Fibroblast of lung (primary cell): ENCODE data around the gene DTX4. TPM values are rescaled to one million over a fixed set of nuclear protein-coding genes. Genes with fewer than 3 reads are reported as not detected.

Source experiments
- DNase-seq, 2 donors: peaks; one replicate each; pipeline versions ENCODE4 v3.0.0 to v3.0.0-alpha.2; 2010; ENCODE audit warnings: low read depth in 2 of 2
- H2AFZ ChIP-seq: 2 replicates; pipeline ENCODE4 v1.5.1; 2012; ENCODE audit warnings: low read length, control low read depth, inconsistent platforms
- H3K27ac ChIP-seq: 2 replicates; pipeline ENCODE4 v1.5.1; 2011; ENCODE audit warnings: low read length, control low read depth; ENCODE audit not compliant: insufficient read depth
- H3K27me3 ChIP-seq: 2 replicates; pipeline ENCODE4 v1.5.1; 2011; ENCODE audit warnings: mild to moderate bottlenecking, low read length; ENCODE audit not compliant: control insufficient read depth, insufficient read depth
- H3K36me3 ChIP-seq: 2 replicates; pipeline ENCODE4 v1.5.1; 2011; ENCODE audit warnings: low read length; ENCODE audit not compliant: control insufficient read depth, insufficient read depth
- H3K4me1 ChIP-seq: 2 replicates; pipeline ENCODE4 v1.5.1; 2011; ENCODE audit warnings: low read length; ENCODE audit not compliant: control insufficient read depth, insufficient read depth; ENCODE audit errors: extremely low read depth
- H3K4me2 ChIP-seq: 2 replicates; pipeline ENCODE4 v1.5.1; 2011; ENCODE audit warnings: low read length, control low read depth; ENCODE audit not compliant: insufficient read depth; ENCODE audit errors: extremely low read depth
- H3K4me3 ChIP-seq, 4 experiments: fragments of 200-600 bp in 1 of 4; sonication (generic) in 1 of 4; replicated peaks in 1 of 4; 2 replicates each; pipeline ENCODE4 v1.5.1; 2011 to 2016; ENCODE audit warnings: low read length in 4 of 4, low read depth in 3 of 4, mild to moderate bottlenecking in 3 of 4, control low read depth in 2 of 4, inconsistent platforms in 1 of 4, mixed read lengths in 1 of 4; ENCODE audit not compliant: insufficient read depth in 1 of 4; ENCODE audit errors: control extremely low read depth in 1 of 4
- H3K79me2 ChIP-seq: 2 replicates; pipeline ENCODE4 v1.5.1; 2012; ENCODE audit warnings: mild to moderate bottlenecking, low read length, inconsistent platforms; ENCODE audit not compliant: control insufficient read depth, insufficient read depth
- H3K9ac ChIP-seq: 2 replicates; pipeline ENCODE4 v1.5.1; 2011; ENCODE audit warnings: mild to moderate bottlenecking, low read length, control low read depth; ENCODE audit not compliant: insufficient read depth
- H3K9me3 ChIP-seq: 2 replicates; pipeline ENCODE4 v1.5.1; 2012; ENCODE audit warnings: low read depth, low read length; ENCODE audit not compliant: control insufficient read depth, insufficient read depth
- H4K20me1 ChIP-seq: 2 replicates; pipeline ENCODE4 v1.5.1; 2011; ENCODE audit warnings: low read length; ENCODE audit not compliant: control insufficient read depth, insufficient read depth; ENCODE audit errors: extremely low read depth
- EZH2 ChIP-seq: IDR thresholded peaks from 2 replicates; pipeline ENCODE4 v1.5.1; 2012; ENCODE audit warnings: low read length, control low read depth, mild to moderate bottlenecking; ENCODE audit errors: missing control alignments
- polyA plus RNA-seq, 2 donors: library from polyadenylated mRNA; depleted of rRNA in 1 of 2; stranded (reverse) in 1 of 2; unstranded in 1 of 2; fragments of >200 nt; gene quantifications; 2 replicates each; pipeline ENCODE4 v1.2.1, GENCODE V29; 2011 to 2012; ENCODE audit warnings: missing spikeins in 1 of 2
- total RNA-seq: library from RNA; depleted of rRNA; stranded (reverse); fragments of >200 nt; gene quantifications from 2 replicates; pipeline ENCODE4 v1.2.1, GENCODE V29; 2014
- TF ChIP-seq, protein P1 (sequence below), 2 donors: IDR thresholded peaks in 1 of 2; conservative IDR thresholded peaks in 1 of 2; 1 replicate in 1 of 2; 2 replicates in 1 of 2; pipeline ENCODE4 v1.5.1; 2011 to 2012; ENCODE audit warnings: low read length in 2 of 2, control low read depth in 1 of 2, inconsistent platforms in 1 of 2, low read depth in 1 of 2, mild to moderate bottlenecking in 1 of 2

DTX4 gene
- total and polyA plus RNA-seq, 2 donors (not counting 1 experiment from before 2014, with no cell fraction given): 1.2 to 4.8 TPM

DNA sequence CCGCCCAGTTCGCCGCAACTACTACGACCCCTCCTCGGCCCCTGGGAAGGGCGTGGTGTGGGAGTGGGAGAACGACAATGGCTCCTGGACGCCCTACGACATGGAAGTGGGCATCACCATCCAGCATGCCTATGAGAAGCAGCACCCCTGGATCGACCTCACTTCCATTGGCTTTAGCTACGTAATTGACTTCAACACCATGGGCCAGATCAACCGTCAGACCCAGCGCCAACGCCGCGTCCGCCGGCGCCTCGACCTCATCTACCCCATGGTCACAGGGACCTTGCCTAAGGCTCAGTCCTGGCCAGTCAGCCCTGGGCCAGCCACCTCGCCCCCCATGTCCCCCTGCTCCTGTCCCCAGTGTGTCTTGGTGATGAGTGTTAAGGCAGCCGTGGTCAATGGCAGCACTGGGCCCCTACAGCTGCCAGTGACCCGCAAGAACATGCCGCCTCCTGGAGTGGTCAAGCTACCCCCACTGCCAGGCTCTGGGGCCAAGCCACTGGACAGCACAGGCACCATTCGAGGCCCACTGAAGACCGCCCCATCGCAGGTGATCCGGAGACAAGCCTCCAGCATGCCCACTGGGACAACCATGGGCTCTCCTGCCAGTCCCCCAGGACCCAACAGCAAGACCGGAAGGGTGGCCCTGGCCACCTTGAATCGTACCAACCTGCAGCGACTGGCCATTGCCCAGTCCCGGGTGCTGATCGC is 10.0 kb downstream of the DTX4 start:
- H3K4me3 ChIP-seq: no peak overlapping the region
- H3K27me3 ChIP-seq: no peaks in the 10 kb centered on the region
- H3K79me2 ChIP-seq: no peaks in the 10 kb centered on the region
- H4K20me1 ChIP-seq: no peaks in the 10 kb centered on the region
- peaks cover 5% of the 10 kb centered on the region for H3K4me1 ChIP-seq
- TF ChIP-seq, protein P1, sequence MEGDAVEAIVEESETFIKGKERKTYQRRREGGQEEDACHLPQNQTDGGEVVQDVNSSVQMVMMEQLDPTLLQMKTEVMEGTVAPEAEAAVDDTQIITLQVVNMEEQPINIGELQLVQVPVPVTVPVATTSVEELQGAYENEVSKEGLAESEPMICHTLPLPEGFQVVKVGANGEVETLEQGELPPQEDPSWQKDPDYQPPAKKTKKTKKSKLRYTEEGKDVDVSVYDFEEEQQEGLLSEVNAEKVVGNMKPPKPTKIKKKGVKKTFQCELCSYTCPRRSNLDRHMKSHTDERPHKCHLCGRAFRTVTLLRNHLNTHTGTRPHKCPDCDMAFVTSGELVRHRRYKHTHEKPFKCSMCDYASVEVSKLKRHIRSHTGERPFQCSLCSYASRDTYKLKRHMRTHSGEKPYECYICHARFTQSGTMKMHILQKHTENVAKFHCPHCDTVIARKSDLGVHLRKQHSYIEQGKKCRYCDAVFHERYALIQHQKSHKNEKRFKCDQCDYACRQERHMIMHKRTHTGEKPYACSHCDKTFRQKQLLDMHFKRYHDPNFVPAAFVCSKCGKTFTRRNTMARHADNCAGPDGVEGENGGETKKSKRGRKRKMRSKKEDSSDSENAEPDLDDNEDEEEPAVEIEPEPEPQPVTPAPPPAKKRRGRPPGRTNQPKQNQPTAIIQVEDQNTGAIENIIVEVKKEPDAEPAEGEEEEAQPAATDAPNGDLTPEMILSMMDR (conservative IDR thresholded peaks at IDR 0.05 in 1 of 2, IDR thresholded peaks at IDR 0.05 in 1 of 2; ENCODE audit: low read depth in 1 of 2, low read length in 2 of 2): no peak
- TF ChIP-seq EZH2: no peak
- no peak overlapping the region for H3K9ac ChIP-seq
- H3K36me3 ChIP-seq: peaks cover 3% of the 10 kb centered on the region
- no peak overlapping the region for H3K4me2 ChIP-seq
- DNase-seq: no peak
- H3K9me3 ChIP-seq: no peaks in the 10 kb centered on the region
- no peak overlapping the region for H2AFZ ChIP-seq
- no peak overlapping the region for H3K27ac ChIP-seq

DNA sequence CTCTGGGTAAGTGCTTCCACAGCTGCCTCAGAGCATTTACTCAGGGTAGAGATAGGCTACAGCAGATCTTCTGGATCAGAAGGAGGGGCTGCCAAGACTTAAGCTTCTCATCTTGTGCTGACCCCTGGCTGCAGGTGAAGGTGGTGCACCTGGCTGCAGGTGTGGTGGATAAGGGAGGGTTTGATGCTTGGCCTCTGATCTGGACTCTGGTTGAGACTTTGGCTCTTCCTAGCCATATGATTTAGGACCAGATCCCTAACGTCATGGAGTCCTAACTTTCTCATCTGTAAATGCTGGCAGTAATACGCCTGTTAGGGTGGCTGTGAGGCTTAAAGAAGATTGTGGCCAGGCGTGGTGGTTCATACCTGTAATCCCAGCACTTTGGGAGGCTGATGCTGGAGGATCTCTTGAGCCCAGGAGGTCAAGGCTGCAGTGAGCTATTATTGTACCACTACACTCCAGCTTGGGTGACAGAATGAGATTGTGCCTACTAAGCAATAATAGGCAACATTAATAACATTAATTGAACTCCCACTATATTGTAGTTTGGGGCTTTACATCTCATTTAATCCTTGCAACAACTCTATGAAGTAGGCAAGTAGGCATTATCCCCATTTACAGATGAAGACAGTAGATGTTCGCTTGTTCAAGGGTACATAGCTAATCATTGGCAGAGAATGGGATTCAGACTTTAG is 10.7 kb downstream of the DTX4 start:
- Histone ChIP-seq H2AFZ (no peak overlapping the region), H3K9ac (no peak overlapping the region), H3K4me2 (no peak overlapping the region), H3K79me2 (no peaks in the 10 kb centered on the region), H3K4me1 (peaks cover 11% of the 10 kb centered on the region), H3K27me3 (no peaks in the 10 kb centered on the region), H4K20me1 (no peaks in the 10 kb centered on the region), H3K36me3 (peaks cover 3% of the 10 kb centered on the region), H3K4me3 (no peak overlapping the region), H3K9me3 (no peaks in the 10 kb centered on the region), H3K27ac (no peak overlapping the region)
- TF ChIP-seq, protein P1 (conservative IDR thresholded peaks at IDR 0.05 in 1 of 2, IDR thresholded peaks at IDR 0.05 in 1 of 2; ENCODE audit: low read depth in 1 of 2, low read length in 2 of 2): peak in 1 of 2 donors; percentile 12
- no peak for TF ChIP-seq EZH2
- DNase-seq: no peak

DNA sequence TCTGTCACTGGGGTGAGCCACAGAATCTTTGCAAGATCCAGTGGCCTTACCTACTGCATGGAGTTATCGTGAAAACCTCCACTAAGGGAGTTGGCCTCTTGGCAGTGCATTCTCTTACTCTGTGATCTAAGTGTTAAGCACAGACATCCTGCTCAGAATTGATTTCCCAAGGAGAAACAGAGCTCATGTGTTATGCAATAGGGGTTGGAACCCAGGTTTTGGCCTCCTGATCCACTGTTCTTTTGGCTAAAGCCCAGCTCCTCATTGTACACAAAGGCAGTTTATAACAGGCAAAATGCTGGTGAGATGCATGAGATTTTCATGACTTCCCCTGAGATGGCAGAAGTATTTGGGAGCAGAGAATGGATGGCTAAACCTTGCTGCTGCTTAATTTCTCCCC is 11.8 kb downstream of the DTX4 start:
- TF ChIP-seq, protein P1 (conservative IDR thresholded peaks at IDR 0.05 in 1 of 2, IDR thresholded peaks at IDR 0.05 in 1 of 2; ENCODE audit: low read depth in 1 of 2, low read length in 2 of 2): no peak
- TF ChIP-seq EZH2: no peak
- no peak overlapping the region for H3K4me3 ChIP-seq
- H3K79me2 ChIP-seq: no peaks in the 10 kb centered on the region
- H3K9ac ChIP-seq: no peak overlapping the region
- no peaks in the 10 kb centered on the region for H3K9me3 ChIP-seq
- no peak overlapping the region for H3K4me2 ChIP-seq
- peaks cover 3% of the 10 kb centered on the region for H3K36me3 ChIP-seq
- no peaks in the 10 kb centered on the region for H3K27me3 ChIP-seq
- H3K27ac ChIP-seq: no peak overlapping the region
- peak in 1 of 2 donors; percentile 69 for DNase-seq
- peaks cover 13% of the 10 kb centered on the region for H3K4me1 ChIP-seq
- H4K20me1 ChIP-seq: no peaks in the 10 kb centered on the region
- H2AFZ ChIP-seq: no peak overlapping the region
